ENCODE data around the gene ZDHHC18. TPM values are rescaled to one million over a fixed set of nuclear protein-coding genes. Genes with fewer than 3 reads are reported as not detected.

ZDHHC18 gene
- total and polyA plus RNA-seq, 9 donors: 9.5 to 15.8 (median 12.3) TPM

DNA sequence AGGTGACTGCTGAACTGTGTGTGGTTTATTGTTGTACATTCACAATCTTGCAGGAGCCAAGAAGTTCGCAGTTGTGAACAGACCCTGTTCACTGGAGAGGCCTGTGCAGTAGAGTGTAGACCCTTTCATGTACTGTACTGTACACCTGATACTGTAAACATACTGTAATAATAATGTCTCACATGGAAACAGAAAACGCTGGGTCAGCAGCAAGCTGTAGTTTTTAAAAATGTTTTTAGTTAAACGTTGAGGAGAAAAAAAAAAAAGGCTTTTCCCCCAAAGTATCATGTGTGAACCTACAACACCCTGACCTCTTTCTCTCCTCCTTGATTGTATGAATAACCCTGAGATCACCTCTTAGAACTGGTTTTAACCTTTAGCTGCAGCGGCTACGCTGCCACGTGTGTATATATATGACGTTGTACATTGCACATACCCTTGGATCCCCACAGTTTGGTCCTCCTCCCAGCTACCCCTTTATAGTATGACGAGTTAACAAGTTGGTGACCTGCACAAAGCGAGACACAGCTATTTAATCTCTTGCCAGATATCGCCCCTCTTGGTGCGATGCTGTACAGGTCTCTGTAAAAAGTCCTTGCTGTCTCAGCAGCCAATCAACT is 45.2 kb upstream of the ZDHHC18 start:
- 51 to 65% (median 63%) methylated on average over 11 of the region's 11 CpGs for WGBS, 3 donors
- Histone ChIP-seq H3K36me3 (no peaks in the 10 kb centered on the region), H3K4me1 (ENCODE audit: insufficient read depth) (peaks cover 29% of the 10 kb centered on the region)

GRCh38 chr1:26782521-26783212 is 43.8 kb upstream of the ZDHHC18 start:
- Histone ChIP-seq H3K4me3 (no peak overlapping the region), H3K27me3 (no peaks in the 10 kb centered on the region), H3K9me3 (no peaks in the 10 kb centered on the region), H3K4me1 (ENCODE audit: insufficient read depth) (peaks cover 34% of the 10 kb centered on the region), H3K27ac (peak overlapping the region in 1 of 2 donors; percentile 56), H3K36me3 (no peaks in the 10 kb centered on the region)
- DNase-seq: no peak
- intact Hi-C loops (cut with DNase I): loop anchor here in 2 of 4 donors (10.0 kb wide), 1 partner anchor 58 kb away; no protein-coding TSS in a partner anchor
- WGBS, 3 donors: 44 to 76% (median 52%) methylated on average over 3 of the region's 3 CpGs
- TF ChIP-seq, protein P1, sequence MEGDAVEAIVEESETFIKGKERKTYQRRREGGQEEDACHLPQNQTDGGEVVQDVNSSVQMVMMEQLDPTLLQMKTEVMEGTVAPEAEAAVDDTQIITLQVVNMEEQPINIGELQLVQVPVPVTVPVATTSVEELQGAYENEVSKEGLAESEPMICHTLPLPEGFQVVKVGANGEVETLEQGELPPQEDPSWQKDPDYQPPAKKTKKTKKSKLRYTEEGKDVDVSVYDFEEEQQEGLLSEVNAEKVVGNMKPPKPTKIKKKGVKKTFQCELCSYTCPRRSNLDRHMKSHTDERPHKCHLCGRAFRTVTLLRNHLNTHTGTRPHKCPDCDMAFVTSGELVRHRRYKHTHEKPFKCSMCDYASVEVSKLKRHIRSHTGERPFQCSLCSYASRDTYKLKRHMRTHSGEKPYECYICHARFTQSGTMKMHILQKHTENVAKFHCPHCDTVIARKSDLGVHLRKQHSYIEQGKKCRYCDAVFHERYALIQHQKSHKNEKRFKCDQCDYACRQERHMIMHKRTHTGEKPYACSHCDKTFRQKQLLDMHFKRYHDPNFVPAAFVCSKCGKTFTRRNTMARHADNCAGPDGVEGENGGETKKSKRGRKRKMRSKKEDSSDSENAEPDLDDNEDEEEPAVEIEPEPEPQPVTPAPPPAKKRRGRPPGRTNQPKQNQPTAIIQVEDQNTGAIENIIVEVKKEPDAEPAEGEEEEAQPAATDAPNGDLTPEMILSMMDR (IDR thresholded peaks at IDR 0.05): no peak
- no peak for TF ChIP-seq POLR2A (IDR thresholded peaks at IDR 0.05)
- TF ChIP-seq EP300 (IDR thresholded peaks at IDR 0.05): no peak

More for the DNA sequence above, 45.2 kb upstream of the ZDHHC18 start:
- Histone ChIP-seq H3K27me3 (no peaks in the 10 kb centered on the region), H3K9me3 (no peaks in the 10 kb centered on the region), H3K4me3 (no peak overlapping the region), H3K27ac (peak overlapping the region in 1 of 2 donors; percentile 56)
- TF ChIP-seq POLR2A (IDR thresholded peaks at IDR 0.05): no peak
- TF ChIP-seq EP300 (IDR thresholded peaks at IDR 0.05): no peak
- TF ChIP-seq, protein P1 (IDR thresholded peaks at IDR 0.05): no peak
- intact Hi-C loops (cut with DNase I): loop anchor here in 2 of 4 donors (10.0 kb wide), 1 partner anchor 57 kb away; no protein-coding TSS in a partner anchor
- DNase-seq: no peak

- H3K4me3 ChIP-seq: no peak overlapping the region
- no peaks in the 10 kb centered on the region for H3K27me3 ChIP-seq
- no peaks in the 10 kb centered on the region for H3K9me3 ChIP-seq
- WGBS, 3 donors: 34 to 55% (median 37%) methylated on average over 5 of the region's 5 CpGs
- no peak for DNase-seq
- TF ChIP-seq, protein P1 (IDR thresholded peaks at IDR 0.05): no peak
- TF ChIP-seq EP300 (IDR thresholded peaks at IDR 0.05) (no peak), POLR2A (IDR thresholded peaks at IDR 0.05) (peak; percentile 17)
- H3K4me1 ChIP-seq (ENCODE audit: insufficient read depth): peaks cover 34% of the 10 kb centered on the region
- peak overlapping the region in 1 of 2 donors; percentile 56 for H3K27ac ChIP-seq
- intact Hi-C loops (cut with DNase I): loop anchor here in 2 of 4 donors (10.0 kb wide), 1 partner anchor 59 kb away; no protein-coding TSS in a partner anchor
- H3K36me3 ChIP-seq: no peaks in the 10 kb centered on the region
These were observed 42.9 kb upstream of the ZDHHC18 start for GRCh38 chr1:26783646-26784022.

- H3K36me3 ChIP-seq: no peaks in the 10 kb centered on the region
- no peaks in the 10 kb centered on the region for H3K27me3 ChIP-seq
- H3K4me1 ChIP-seq (ENCODE audit: insufficient read depth): peaks cover 34% of the 10 kb centered on the region
- H3K9me3 ChIP-seq: no peaks in the 10 kb centered on the region
- 35 to 75% (median 37%) methylated on average over 2 of the region's 2 CpGs for WGBS, 3 donors
- H3K27ac ChIP-seq: peak overlapping the region; percentile 24 to 99
- DNase-seq: peak; percentile 87 to 95 (median 90)
- no peak overlapping the region for H3K4me3 ChIP-seq
- TF ChIP-seq POLR2A (IDR thresholded peaks at IDR 0.05): no peak
- no peak for TF ChIP-seq EP300 (IDR thresholded peaks at IDR 0.05)
- TF ChIP-seq, protein P1 (IDR thresholded peaks at IDR 0.05): no peak
- intact Hi-C loops (cut with DNase I): loop anchor here in 2 of 4 donors (10.0 kb wide), 1 partner anchor 59 kb away; no protein-coding TSS in a partner anchor
These were observed 42.2 kb upstream of the ZDHHC18 start for GRCh38 chr1:26784023-26784871.
